OCI-LY3 (cell line): ENCODE results near the gene TMEM54.

Experiments
- H2AFZ ChIP-seq: fragments of 200-600, 300-600 bp; shearing (Covaris generic); 2 replicates; pipeline ENCODE4 v1.6.0; 2014; ENCODE audit warnings: antibody characterized with exemption, low read depth, low read length
- H3K27ac ChIP-seq: fragments of 200-600, 300-600 bp; sonication (generic); 2 replicates; pipeline ENCODE4 v1.5.1; 2014; ENCODE audit warnings: mild to moderate bottlenecking, low read length, moderate library complexity, mixed read lengths
- H3K27me3 ChIP-seq: fragments of 200-600, 300-600 bp; sonication (generic); 2 replicates; pipeline ENCODE4 v1.6.1; 2014; ENCODE audit warnings: low read depth, low read length, mixed read lengths
- H3K36me3 ChIP-seq: fragments of 200-600, 300-600 bp; sonication (generic); replicated peaks from 2 replicates; pipeline ENCODE3; 2014; ENCODE audit warnings: low read depth, low read length, mixed read lengths
- H3K4me1 ChIP-seq: fragments of 300-600, 200-600 bp; sonication (generic); 2 replicates; pipeline ENCODE4 v1.6.1; 2014; ENCODE audit warnings: low read length, mixed read lengths
- H3K4me2 ChIP-seq: fragments of 200-600, 300-600 bp; sonication (generic); 2 replicates; pipeline ENCODE4 v1.6.1; 2014; ENCODE audit warnings: low read length, mixed read lengths
- H3K4me3 ChIP-seq: fragments of 300-600, 200-600 bp; sonication (generic); 2 replicates; pipeline ENCODE4 v1.5.1; 2014; ENCODE audit warnings: antibody characterized with exemption, mild to moderate bottlenecking, low read length, moderate library complexity
- H3K79me2 ChIP-seq: fragments of 300-600, 200-600 bp; shearing (Covaris generic); 2 replicates; pipeline ENCODE4 v1.6.1; 2014; ENCODE audit warnings: mild to moderate bottlenecking, low read length, mixed read lengths
- H3K9ac ChIP-seq: fragments of 300-600, 200-600 bp; shearing (Covaris generic); 2 replicates; pipeline ENCODE4 v1.6.0; 2014; ENCODE audit warnings: mild to moderate bottlenecking, low read length, moderate library complexity
- H3K9me3 ChIP-seq: fragments of 200-600, 300-600 bp; shearing (Covaris generic); 2 replicates; pipeline ENCODE4 v1.6.1; 2014; ENCODE audit warnings: low read length, mixed read lengths; ENCODE audit not compliant: insufficient read depth
- H4K20me1 ChIP-seq: fragments of 200-600, 300-600 bp; sonication (generic); 2 replicates; pipeline ENCODE4 v1.6.1; 2016; ENCODE audit warnings: low read length, mixed read lengths; ENCODE audit not compliant: insufficient read depth
- EZH2phosphoT487 ChIP-seq: fragments of 200-600 bp; shearing (Covaris generic); IDR thresholded peaks from 2 replicates; pipeline ENCODE4 v1.6.1; 2018; ENCODE audit warnings: antibody characterized with exemption, mixed run types, low read depth
- TF ChIP-seq, protein P1 (sequence below): fragments of 200-600, 300-600 bp; sonication (generic); IDR thresholded peaks from 2 replicates; pipeline ENCODE4 v1.5.1; 2014; ENCODE audit warnings: antibody characterized with exemption, low read length, low read depth

TMEM54 gene

DNA sequence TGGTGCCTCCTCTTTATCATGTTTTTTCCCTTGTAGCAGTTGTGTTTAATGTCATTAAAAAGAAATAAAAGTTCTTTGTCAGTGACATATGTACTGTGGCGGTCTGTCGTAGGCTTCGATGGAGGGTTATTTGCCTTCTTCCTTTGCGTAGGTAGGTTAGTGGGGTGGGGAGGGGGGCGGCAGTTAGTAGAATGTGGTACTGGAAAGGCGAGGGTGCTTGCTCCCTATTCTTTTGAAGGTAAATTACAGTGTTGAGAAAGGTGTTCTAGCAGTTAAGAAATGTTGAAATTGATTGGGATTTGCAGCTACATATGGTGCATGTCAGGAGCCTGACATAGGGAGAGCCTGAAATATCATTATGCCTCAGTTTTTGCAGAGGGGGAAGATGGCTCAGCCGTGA, 42.4 kb downstream of the TMEM54 start:
- H3K36me3 ChIP-seq: peaks cover 10% of the 10 kb centered on the region
- no peak overlapping the region for H3K27ac ChIP-seq
- H2AFZ ChIP-seq: no peak overlapping the region
- H3K4me2 ChIP-seq: no peak overlapping the region
- peaks cover 3% of the 10 kb centered on the region for H3K4me1 ChIP-seq
- H3K9me3 ChIP-seq: no peaks in the 10 kb centered on the region
- no peak for TF ChIP-seq EZH2phosphoT487
- TF ChIP-seq, protein P1, sequence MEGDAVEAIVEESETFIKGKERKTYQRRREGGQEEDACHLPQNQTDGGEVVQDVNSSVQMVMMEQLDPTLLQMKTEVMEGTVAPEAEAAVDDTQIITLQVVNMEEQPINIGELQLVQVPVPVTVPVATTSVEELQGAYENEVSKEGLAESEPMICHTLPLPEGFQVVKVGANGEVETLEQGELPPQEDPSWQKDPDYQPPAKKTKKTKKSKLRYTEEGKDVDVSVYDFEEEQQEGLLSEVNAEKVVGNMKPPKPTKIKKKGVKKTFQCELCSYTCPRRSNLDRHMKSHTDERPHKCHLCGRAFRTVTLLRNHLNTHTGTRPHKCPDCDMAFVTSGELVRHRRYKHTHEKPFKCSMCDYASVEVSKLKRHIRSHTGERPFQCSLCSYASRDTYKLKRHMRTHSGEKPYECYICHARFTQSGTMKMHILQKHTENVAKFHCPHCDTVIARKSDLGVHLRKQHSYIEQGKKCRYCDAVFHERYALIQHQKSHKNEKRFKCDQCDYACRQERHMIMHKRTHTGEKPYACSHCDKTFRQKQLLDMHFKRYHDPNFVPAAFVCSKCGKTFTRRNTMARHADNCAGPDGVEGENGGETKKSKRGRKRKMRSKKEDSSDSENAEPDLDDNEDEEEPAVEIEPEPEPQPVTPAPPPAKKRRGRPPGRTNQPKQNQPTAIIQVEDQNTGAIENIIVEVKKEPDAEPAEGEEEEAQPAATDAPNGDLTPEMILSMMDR: no peak
- no peaks in the 10 kb centered on the region for H4K20me1 ChIP-seq
- H3K4me3 ChIP-seq: no peak overlapping the region
- no peaks in the 10 kb centered on the region for H3K79me2 ChIP-seq
- no peaks in the 10 kb centered on the region for H3K27me3 ChIP-seq
- no peak overlapping the region for H3K9ac ChIP-seq

DNA sequence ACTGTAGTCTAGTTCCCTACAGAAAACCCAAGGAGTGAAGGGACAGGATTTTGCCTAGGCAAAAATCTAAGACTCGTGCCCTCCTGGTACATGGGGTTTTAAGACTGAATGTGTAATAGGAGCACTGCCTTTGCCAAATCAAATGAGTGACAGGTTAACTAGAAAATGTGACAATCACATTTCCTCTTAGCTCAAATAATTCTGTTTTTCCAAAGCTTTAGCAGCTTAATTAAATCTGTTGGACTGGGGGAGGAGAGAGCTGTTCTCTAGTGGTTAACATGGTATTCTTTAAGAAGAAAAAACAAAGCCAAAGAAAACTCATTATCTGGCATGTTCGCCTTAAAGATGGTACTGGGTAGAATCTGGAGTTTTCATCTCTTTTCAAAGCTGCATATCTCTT, 43.1 kb downstream of the TMEM54 start:
- H3K4me1 ChIP-seq: no peaks in the 10 kb centered on the region
- no peaks in the 10 kb centered on the region for H3K27me3 ChIP-seq
- no peak overlapping the region for H2AFZ ChIP-seq
- H3K9ac ChIP-seq: no peak overlapping the region
- no peaks in the 10 kb centered on the region for H3K79me2 ChIP-seq
- no peak overlapping the region for H3K27ac ChIP-seq
- no peaks in the 10 kb centered on the region for H4K20me1 ChIP-seq
- H3K4me2 ChIP-seq: no peak overlapping the region
- H3K36me3 ChIP-seq: peaks cover 10% of the 10 kb centered on the region
- no peak for TF ChIP-seq EZH2phosphoT487
- TF ChIP-seq, protein P1: no peak
- H3K9me3 ChIP-seq: no peaks in the 10 kb centered on the region
- no peak overlapping the region for H3K4me3 ChIP-seq

DNA sequence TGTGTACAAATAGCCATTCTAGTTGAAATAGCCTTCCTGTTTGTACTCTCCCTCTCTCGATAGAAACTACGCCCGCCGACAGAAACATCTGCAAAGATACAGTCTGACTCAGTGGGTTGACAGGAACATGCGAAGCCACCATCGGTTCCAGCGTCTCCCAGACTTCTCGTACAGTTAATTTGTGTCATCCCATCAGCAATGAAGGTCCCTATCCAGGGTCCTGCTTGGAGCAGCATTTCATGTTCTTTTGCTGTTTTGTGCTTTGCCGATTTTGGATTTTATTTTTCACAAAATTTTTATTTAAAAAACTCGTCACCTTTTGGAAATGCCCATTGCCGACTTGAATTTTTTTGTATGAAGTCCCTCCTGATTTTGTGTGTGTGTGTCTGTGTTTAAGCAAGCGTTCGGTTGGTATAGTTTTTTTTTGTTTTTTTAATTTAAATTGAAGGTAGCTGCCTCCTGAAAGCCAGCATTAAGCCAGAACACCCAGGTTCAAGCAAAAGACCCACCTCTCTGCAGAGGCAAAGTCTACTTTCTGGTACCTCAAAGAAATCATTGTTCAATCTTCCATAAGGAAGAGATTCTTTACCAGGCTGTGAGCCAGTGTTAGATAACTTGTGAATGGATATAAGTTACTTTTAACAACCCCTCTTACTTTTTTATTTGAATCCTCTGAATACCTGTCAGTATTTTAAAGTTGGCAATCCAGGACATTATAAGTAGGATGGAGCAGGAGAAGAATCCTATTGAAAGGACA, 45.1 kb downstream of the TMEM54 start:
- no peaks in the 10 kb centered on the region for H3K9me3 ChIP-seq
- no peak overlapping the region for H3K9ac ChIP-seq
- H4K20me1 ChIP-seq: no peaks in the 10 kb centered on the region
- H3K4me3 ChIP-seq: no peak overlapping the region
- no peak overlapping the region for H3K27ac ChIP-seq
- TF ChIP-seq, protein P1: no peak
- no peak for TF ChIP-seq EZH2phosphoT487
- no peaks in the 10 kb centered on the region for H3K27me3 ChIP-seq
- peaks cover 10% of the 10 kb centered on the region for H3K36me3 ChIP-seq
- H3K79me2 ChIP-seq: no peaks in the 10 kb centered on the region
- H2AFZ ChIP-seq: no peak overlapping the region
- H3K4me1 ChIP-seq: no peaks in the 10 kb centered on the region
- no peak overlapping the region for H3K4me2 ChIP-seq

DNA sequence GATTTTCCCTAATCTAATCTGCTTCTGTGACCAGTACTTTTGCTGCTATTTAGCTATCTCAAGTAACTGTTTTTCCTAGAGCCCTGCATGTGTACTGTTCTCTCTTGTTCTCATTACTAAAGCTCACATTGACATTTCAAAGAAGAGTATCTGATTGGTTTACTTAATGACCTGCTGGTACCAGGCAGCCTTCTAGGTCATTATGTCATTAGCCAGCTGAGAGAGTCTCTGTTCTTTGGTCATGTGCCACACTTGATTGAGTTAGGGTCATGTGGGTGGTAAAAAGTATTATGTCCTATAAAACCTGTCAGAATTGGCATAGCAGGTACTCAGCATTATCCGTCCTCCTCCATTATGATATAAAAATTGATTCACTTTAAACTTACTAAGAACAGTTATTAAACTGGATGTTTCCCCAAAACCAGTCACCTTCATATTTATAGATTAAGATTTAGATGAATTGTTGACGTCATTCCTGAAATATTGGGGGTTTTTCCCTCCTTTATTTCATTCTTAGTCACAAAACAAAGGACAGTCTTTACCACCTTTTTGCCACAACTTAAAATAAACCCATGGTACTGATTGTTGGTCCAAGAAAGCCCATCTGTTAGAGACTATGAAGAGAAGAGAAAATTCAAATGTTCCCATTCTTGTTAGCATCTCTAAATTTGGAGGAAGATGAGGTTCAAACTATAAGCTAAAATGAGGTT, 52.7 kb downstream of the TMEM54 start:
- H3K9me3 ChIP-seq: no peaks in the 10 kb centered on the region
- peaks cover 12% of the 10 kb centered on the region for H3K36me3 ChIP-seq
- no peaks in the 10 kb centered on the region for H3K79me2 ChIP-seq
- H3K4me2 ChIP-seq: 0 out of 2 replicates have a peak overlapping the region, but pooled peaks have one; percentile 4
- no peak for TF ChIP-seq EZH2phosphoT487
- TF ChIP-seq, protein P1: no peak
- H3K4me1 ChIP-seq: peaks cover 9% of the 10 kb centered on the region
- H3K27ac ChIP-seq: no peak overlapping the region
- H4K20me1 ChIP-seq: no peaks in the 10 kb centered on the region
- H2AFZ ChIP-seq: no peak overlapping the region
- H3K9ac ChIP-seq: no peak overlapping the region
- H3K27me3 ChIP-seq: no peaks in the 10 kb centered on the region
- H3K4me3 ChIP-seq: no peak overlapping the region
